Left lung (tissue), 10 donors: ENCODE measurements around the gene FAM168A. TPM values are rescaled to one million over a fixed set of nuclear protein-coding genes. Genes with fewer than 3 reads are reported as not detected.

ENCODE experiments used
- ATAC-seq: fragments of 200-7000 bp; cut with Tn5 transposase; one replicate; pipeline ENCODE4 v1.9.1; 2020; ENCODE audit warnings: moderate library complexity
- DNase-seq, 4 donors: peaks; one replicate each; pipeline ENCODE4 v3.0.0-alpha.2; 2013 to 2020
- H3K27ac ChIP-seq, 2 donors: fragments of 200-600 bp; sonication (generic) in 1 of 2; one replicate each; pipeline versions ENCODE4 v1.5.0 to v1.8.0; 2020 to 2021
- H3K27me3 ChIP-seq, 2 donors: fragments of 200-600 bp; sonication (generic) in 1 of 2; one replicate each; pipeline versions ENCODE4 v1.5.0 to v1.8.0; 2020 to 2021
- H3K36me3 ChIP-seq, 2 donors: fragments of 200-600 bp; sonication (generic) in 1 of 2; one replicate each; pipeline versions ENCODE4 v1.5.0 to v1.8.0; 2020 to 2021
- H3K4me1 ChIP-seq, 2 donors: fragments of 200-600 bp; one replicate each; pipeline ENCODE4 v1.8.0; 2021
- H3K4me3 ChIP-seq, 2 donors: fragments of 200-600 bp; sonication (generic) in 1 of 2; one replicate each; pipeline versions ENCODE4 v1.5.0 to v1.8.0; 2020 to 2021; ENCODE audit warnings: mild to moderate bottlenecking in 1 of 2
- H3K9me3 ChIP-seq, 2 donors: fragments of 200-600 bp; sonication (generic) in 1 of 2; one replicate each; pipeline versions ENCODE4 v1.5.0 to v1.8.0; 2020 to 2021
- CTCF ChIP-seq, 2 donors: fragments of 200-600 bp; sonication (generic) in 1 of 2; IDR thresholded peaks; one replicate each; pipeline versions ENCODE4 v1.5.0 to v1.8.0; 2021; ENCODE audit warnings: antibody characterized with exemption in 2 of 2
- intact Hi-C, 2 donors: fragments of 100-400 bp; cut with DNase I; formaldehyde crosslinking; loops; one replicate each; pipeline versions ENCODE4 v1.11.2 to v1.14.2; 2022
- polyA plus RNA-seq, 6 donors: library from polyadenylated mRNA; unstranded; fragments of 120-200 nt; gene quantifications; one replicate each; pipeline ENCODE4 v1.2.1, GENCODE V29; 2013; ENCODE audit not compliant: insufficient read length in 6 of 6
- total RNA-seq, 2 donors: library from RNA; stranded (reverse); fragmentation: NEBNext Ultra II Directional; extraction: Animal tissue kit (Norgen Biotek cat#: 25700); gene quantifications; one replicate each; pipeline ENCODE4 v1.2.1, GENCODE V29; 2021
- donor health status: DM: no; HTN: yes; CAD: no.
- donor health status: DM: no; HTN: no; CAD: no.

Gene FAM168A
- total and polyA plus RNA-seq, 8 donors: 28.2 to 43.9 (median 41.6) TPM

DNA sequence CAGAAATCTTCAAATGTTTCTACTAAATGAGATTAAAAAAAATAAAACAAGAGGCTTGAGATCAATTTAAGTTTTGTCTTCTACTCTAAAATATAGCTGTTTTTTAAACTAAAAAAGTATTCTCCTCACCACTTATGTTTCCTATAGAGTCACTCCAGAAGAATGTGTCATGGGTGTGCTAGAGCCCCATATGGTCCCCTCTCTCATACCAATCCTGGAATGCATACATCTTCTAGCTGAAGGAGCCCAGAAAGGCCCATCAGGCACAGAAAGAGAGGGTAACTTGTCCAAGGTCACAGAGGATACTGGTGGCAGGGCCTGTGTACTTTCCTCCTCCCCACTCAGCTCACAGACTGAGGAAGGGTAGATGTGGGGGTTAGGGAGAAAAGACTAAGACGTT lies 187.3 kb downstream of the FAM168A start:
- no peaks in the 10 kb centered on the region for H3K27me3 ChIP-seq

DNA sequence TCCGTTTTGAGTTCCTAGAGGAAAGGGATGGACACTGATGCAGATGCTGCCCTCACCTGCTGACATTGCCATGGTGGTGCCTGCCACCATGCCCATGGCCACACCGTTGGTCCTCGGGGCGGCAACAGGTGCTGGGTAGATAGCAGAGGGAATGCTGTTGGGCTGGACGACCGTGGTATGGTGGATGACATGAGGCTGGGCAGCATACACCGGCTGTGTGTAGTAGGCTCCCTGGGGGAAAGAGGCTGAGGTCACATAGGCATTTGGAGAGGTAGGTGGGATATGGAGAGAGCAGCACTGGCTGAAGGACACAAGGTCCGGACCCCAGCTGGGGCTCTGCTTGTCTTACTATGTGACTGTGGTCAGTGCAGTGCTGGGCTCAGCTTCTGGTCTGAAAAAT lies 188.5 kb downstream of the FAM168A start:
- no peak overlapping the region for H3K4me3 ChIP-seq
- TF ChIP-seq CTCF (IDR thresholded peaks at IDR 0.05): no peak
- intact Hi-C loops: no loop called here
- ATAC-seq (no peak), DNase-seq (no peak)
- H3K27me3 ChIP-seq: no peaks in the 10 kb centered on the region
- no peaks in the 10 kb centered on the region for H3K9me3 ChIP-seq
- no peak overlapping the region for H3K27ac ChIP-seq
- peaks cover 0 to 77% of the 10 kb centered on the region in 2 donors for H3K36me3 ChIP-seq
- H3K4me1 ChIP-seq: peaks cover 4 to 38% of the 10 kb centered on the region in 2 donors

More for the DNA sequence above, 187.3 kb downstream of the FAM168A start:
- Histone ChIP-seq H3K36me3 (peaks cover 0 to 66% of the 10 kb centered on the region in 2 donors), H3K27ac (no peak overlapping the region), H3K4me3 (no peak overlapping the region), H3K4me1 (peaks cover 12 to 34% of the 10 kb centered on the region in 2 donors), H3K9me3 (no peaks in the 10 kb centered on the region)
- DNase-seq: no peak
- no peak for ATAC-seq
- intact Hi-C loops: no loop called here
- TF ChIP-seq CTCF (IDR thresholded peaks at IDR 0.05): no peak

DNA sequence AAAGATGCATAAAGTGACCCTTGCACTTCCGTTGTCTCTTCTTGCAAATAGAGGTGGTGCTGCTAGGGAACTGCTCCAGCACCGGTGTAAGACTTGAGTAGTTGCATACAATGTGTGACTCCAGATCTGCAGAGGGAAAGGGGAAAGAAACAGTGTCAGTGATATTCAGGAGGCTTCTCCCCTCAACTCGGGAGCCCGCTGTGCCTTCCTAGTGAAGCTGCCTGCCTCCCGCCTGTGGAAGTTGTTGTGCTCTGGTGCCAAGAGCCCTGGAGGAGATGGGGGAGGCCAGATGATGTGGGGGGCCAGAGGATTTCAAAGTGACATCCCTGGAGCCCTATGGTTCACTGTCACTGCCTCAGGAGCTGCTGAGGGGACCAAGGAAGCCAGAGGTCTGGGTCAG lies 191.3 kb downstream of the FAM168A start:
- TF ChIP-seq CTCF (IDR thresholded peaks at IDR 0.05): no peak
- peaks cover 0 to 29% of the 10 kb centered on the region in 2 donors for H3K4me1 ChIP-seq
- no peaks in the 10 kb centered on the region for H3K27me3 ChIP-seq
- H3K36me3 ChIP-seq: peaks cover 0 to 77% of the 10 kb centered on the region in 2 donors
- no peaks in the 10 kb centered on the region for H3K9me3 ChIP-seq
- no peak for DNase-seq
- H3K27ac ChIP-seq: no peak overlapping the region
- no peak for ATAC-seq
- intact Hi-C loops: no loop called here
- H3K4me3 ChIP-seq: no peak overlapping the region

- no peaks in the 10 kb centered on the region for H3K9me3 ChIP-seq
- ATAC-seq: no peak
- H3K27ac ChIP-seq: no peak overlapping the region
- no peak overlapping the region for H3K4me3 ChIP-seq
- intact Hi-C loops: no loop called here
- DNase-seq: no peak
- H3K27me3 ChIP-seq: no peaks in the 10 kb centered on the region
- peaks cover 0 to 77% of the 10 kb centered on the region in 2 donors for H3K36me3 ChIP-seq
- no peak for TF ChIP-seq CTCF (IDR thresholded peaks at IDR 0.05)
- peaks cover 0 to 29% of the 10 kb centered on the region in 2 donors for H3K4me1 ChIP-seq
These were observed 191.8 kb downstream of the FAM168A start for GRCh38 chr11:73406131-73406530.

DNA sequence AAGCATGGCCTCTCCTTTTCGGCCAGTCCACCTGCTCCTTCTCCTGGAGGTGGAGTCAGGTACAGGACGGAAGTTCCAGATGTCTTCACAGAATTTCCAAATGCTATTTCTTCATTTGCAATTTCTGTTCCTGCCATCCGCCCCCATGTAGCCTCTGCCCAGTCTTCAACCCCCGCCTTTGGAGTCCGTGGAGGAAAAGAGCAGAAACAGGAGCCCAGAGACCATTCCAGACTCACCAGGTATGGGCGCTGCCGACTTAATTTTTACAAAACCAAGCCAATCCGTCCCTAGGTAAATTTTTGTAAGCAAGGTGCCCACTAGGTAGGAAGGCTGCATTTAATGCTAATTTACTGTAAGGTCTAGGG lies 192.8 kb downstream of the FAM168A start:
- H3K27me3 ChIP-seq: no peaks in the 10 kb centered on the region
- intact Hi-C loops: no loop called here
- DNase-seq (no peak), ATAC-seq (no peak)
- no peak for TF ChIP-seq CTCF (IDR thresholded peaks at IDR 0.05)
- H3K27ac ChIP-seq: peak overlapping the region in 1 of 2 donors; percentile 19
- peaks cover 0 to 68% of the 10 kb centered on the region in 2 donors for H3K36me3 ChIP-seq
- no peaks in the 10 kb centered on the region for H3K9me3 ChIP-seq
- H3K4me3 ChIP-seq: no peak overlapping the region
- H3K4me1 ChIP-seq: peaks cover 0 to 29% of the 10 kb centered on the region in 2 donors
